ENCODE results near the gene PROB1.

DNA sequence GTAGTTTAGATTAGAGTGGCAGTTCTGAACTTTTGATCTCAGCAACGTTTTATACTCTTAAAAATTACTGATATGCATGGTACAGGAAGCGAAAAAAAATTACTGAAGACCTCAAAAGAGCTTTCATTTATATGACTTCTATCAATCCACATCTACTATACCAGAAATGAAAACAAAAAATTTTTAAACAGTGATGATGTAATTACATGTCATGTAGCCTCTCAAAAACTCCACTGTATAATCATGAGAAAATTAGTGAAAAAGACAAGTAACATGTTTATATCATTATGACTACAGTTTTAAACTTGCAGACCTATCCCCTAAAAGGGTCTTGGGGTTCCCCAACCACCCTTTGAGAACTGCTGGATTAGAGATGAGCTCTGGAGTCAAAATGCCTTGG is 35.1 kb upstream of the PROB1 start:
- TF ChIP-seq, protein P1, sequence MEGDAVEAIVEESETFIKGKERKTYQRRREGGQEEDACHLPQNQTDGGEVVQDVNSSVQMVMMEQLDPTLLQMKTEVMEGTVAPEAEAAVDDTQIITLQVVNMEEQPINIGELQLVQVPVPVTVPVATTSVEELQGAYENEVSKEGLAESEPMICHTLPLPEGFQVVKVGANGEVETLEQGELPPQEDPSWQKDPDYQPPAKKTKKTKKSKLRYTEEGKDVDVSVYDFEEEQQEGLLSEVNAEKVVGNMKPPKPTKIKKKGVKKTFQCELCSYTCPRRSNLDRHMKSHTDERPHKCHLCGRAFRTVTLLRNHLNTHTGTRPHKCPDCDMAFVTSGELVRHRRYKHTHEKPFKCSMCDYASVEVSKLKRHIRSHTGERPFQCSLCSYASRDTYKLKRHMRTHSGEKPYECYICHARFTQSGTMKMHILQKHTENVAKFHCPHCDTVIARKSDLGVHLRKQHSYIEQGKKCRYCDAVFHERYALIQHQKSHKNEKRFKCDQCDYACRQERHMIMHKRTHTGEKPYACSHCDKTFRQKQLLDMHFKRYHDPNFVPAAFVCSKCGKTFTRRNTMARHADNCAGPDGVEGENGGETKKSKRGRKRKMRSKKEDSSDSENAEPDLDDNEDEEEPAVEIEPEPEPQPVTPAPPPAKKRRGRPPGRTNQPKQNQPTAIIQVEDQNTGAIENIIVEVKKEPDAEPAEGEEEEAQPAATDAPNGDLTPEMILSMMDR (IDR thresholded peaks at IDR 0.05) = no peak
- no peak for TF ChIP-seq POLR2A (IDR thresholded peaks at IDR 0.05)
